GM10248 (cell line): ENCODE measurements around the gene FOXA1.

Experiments used
- CTCF ChIA-PET: fragments of 300-600 bp; sonication (Branson Sonifier 250); formaldehyde crosslinking; extraction: SDS; loops from one replicate; lab custom pipeline; 2021; ENCODE audit warnings: antibody characterized with exemption; lab: Yijun Ruan, JAX
- POLR2A ChIA-PET: fragments of 350-650 bp; sonication (Branson Sonifier 250); formaldehyde crosslinking; extraction: SDS; loops from one replicate; lab custom pipeline; 2020; ENCODE audit warnings: antibody characterized with exemption; lab: Yijun Ruan, JAX
- DNase-seq: peaks from one replicate; pipeline ENCODE4 v3.0.0; 2012; ENCODE audit errors: extremely low spot score
- CTCF ChIP-seq: IDR thresholded peaks from 2 replicates; pipeline ENCODE4 v1.5.1; 2012; ENCODE audit warnings: mild to moderate bottlenecking, low read depth; ENCODE audit errors: extremely low read depth, missing control alignments, control extremely low read depth

The FOXA1 gene

GRCh38 chr14:37594971-37595808, at the start of gene FOXA1, which contains the start of gene TTC6:
Gene FOXA1, minus strand, starts transcription at chr14:37595249. Its CDS starts 277 bp downstream, at chr14:37594972.
Gene TTC6, plus strand, starts transcription at chr14:37595629. Its CDS starts 26,436 bp downstream, at chr14:37622065.
- POLR2A ChIA-PET, result no interaction called here

GRCh38 chr14:37643701-37644100, 48.7 kb upstream of the FOXA1 start:
- ChIA-PET CTCF (interaction anchor here (1.3 kb wide), 2 partner anchors 22 to 33 kb away, joined by 3 read pairs; no protein-coding TSS in a partner anchor), POLR2A (no interaction called here)
- no peak for DNase-seq
- TF ChIP-seq CTCF, result no peak

More at GRCh38 chr14:37594971-37595808, at the start of gene FOXA1, which contains the start of gene TTC6:
- DNase-seq, result no peak
- TF ChIP-seq CTCF, result no peak
- CTCF ChIA-PET, result no interaction called here

GRCh38 chr14:37642125-37642524, 47.1 kb upstream of the FOXA1 start:
- no peak for DNase-seq
- ChIA-PET POLR2A (no interaction called here), CTCF (no interaction called here)
- TF ChIP-seq CTCF, result no peak

- DNase-seq, result no peak
- TF ChIP-seq CTCF, result no peak
- CTCF ChIA-PET, result interaction anchor here (0.9 to 1.5 kb wide), 2 partner anchors 15 to 39 kb away, joined by 3 read pairs; no protein-coding TSS in a partner anchor
These were observed 46.1 kb upstream of the FOXA1 start for GRCh38 chr14:37641117-37641516.

GRCh38 chr14:37638599-37638998, 43.5 kb upstream of the FOXA1 start:
- POLR2A ChIA-PET, result no interaction called here
- DNase-seq, result no peak
- no peak for TF ChIP-seq CTCF
- CTCF ChIA-PET, result no interaction called here

More at GRCh38 chr14:37641117-37641516, 46.1 kb upstream of the FOXA1 start:
- POLR2A ChIA-PET, result no interaction called here

GRCh38 chr14:37637341-37637740, 42.3 kb upstream of the FOXA1 start:
- no peak for DNase-seq
- POLR2A ChIA-PET, result no interaction called here
- CTCF ChIA-PET, result no interaction called here
- no peak for TF ChIP-seq CTCF
